ENCODE results near the gene FBXL14. TPM values are rescaled to one million over a fixed set of nuclear protein-coding genes. Genes with fewer than 3 reads are reported as not detected.
A peak's percentile ranks its signal among the peaks of the same experiment; 100 is the strongest.

The FBXL14 gene
- total and polyA plus RNA-seq, 12 donors = 1.5 to 8.4 (median 6.5) TPM

- H3K27ac ChIP-seq = peak overlapping the region in 2 of 10 donors; percentile 25 to 29
- WGBS, 2 donors = 85 to 92% methylated on average over 11 of the region's 11 CpGs
Measured at GRCh38 chr12:1581973-1582708, 12.2 kb downstream of the FBXL14 start.

GRCh38 chr12:1580526-1580925, 13.9 kb downstream of the FBXL14 start:
- TF ChIP-seq CTCF (IDR thresholded peaks at IDR 0.05) = no peak
- Histone ChIP-seq H3K4me3 (no peak overlapping the region), H3K27me3 (no peaks in the 10 kb centered on the region), H3K27ac (no peak overlapping the region), H3K9me3 (no peaks in the 10 kb centered on the region), H3K36me3 (peaks cover 0 to 3% (median 0%) of the 10 kb centered on the region in 9 donors), H3K4me1 (peaks cover 2 to 45% (median 32%) of the 10 kb centered on the region in 9 donors)
- WGBS, 2 donors = 98 to 100% methylated on average over 3 of the region's 3 CpGs
- no peak for ATAC-seq
- no peak for DNase-seq
- intact Hi-C loops (cut with DNase I) = loop anchor here in 9 of 10 donors (5.0 to 10.0 kb wide), 5 partner anchors 303 to 1016 kb away; no protein-coding TSS in a partner anchor

More at GRCh38 chr12:1581973-1582708, 12.2 kb downstream of the FBXL14 start:
- ATAC-seq = no peak
- TF ChIP-seq CTCF (IDR thresholded peaks at IDR 0.05) = no peak
- H3K27me3 ChIP-seq = no peaks in the 10 kb centered on the region
- H3K4me3 ChIP-seq = no peak overlapping the region
- DNase-seq = no peak
- intact Hi-C loops (cut with DNase I) = loop anchor here in 9 of 10 donors (2.0 to 10.0 kb wide), 6 partner anchors 305 to 1017 kb away; no protein-coding TSS in a partner anchor
- H3K36me3 ChIP-seq = peaks cover 0 to 19% (median 0%) of the 10 kb centered on the region in 9 donors
- peaks cover 2 to 29% (median 16%) of the 10 kb centered on the region in 9 donors for H3K4me1 ChIP-seq
- H3K9me3 ChIP-seq = no peaks in the 10 kb centered on the region

GRCh38 chr12:1579651-1580435, 14.5 kb downstream of the FBXL14 start:
- TF ChIP-seq CTCF (IDR thresholded peaks at IDR 0.05) = no peak
- Histone ChIP-seq H3K36me3 (peaks cover 0 to 3% (median 0%) of the 10 kb centered on the region in 9 donors), H3K27ac (no peak overlapping the region), H3K4me3 (no peak overlapping the region), H3K4me1 (peaks cover 2 to 52% (median 39%) of the 10 kb centered on the region in 9 donors), H3K27me3 (no peaks in the 10 kb centered on the region), H3K9me3 (no peaks in the 10 kb centered on the region)
- DNase-seq = no peak
- 87% methylated on average over 11 of the region's 11 CpGs for WGBS, 2 donors
- no peak for ATAC-seq
- intact Hi-C loops (cut with DNase I) = loop anchor here (5.0 to 10.0 kb wide), 7 partner anchors 295 to 1015 kb away; no protein-coding TSS in a partner anchor

Data from heart right ventricle (tissue), 16 donors.